ENCODE measurements around the gene SIMC1. TPM values are rescaled to one million over a fixed set of nuclear protein-coding genes. Genes with fewer than 3 reads are reported as not detected.

SIMC1 gene
- total and polyA plus RNA-seq, 2 donors (not counting 1 experiment from before 2014, with no cell fraction given): 4.6 to 7.9 TPM

- Histone ChIP-seq H3K9ac (ENCODE audit: insufficient read depth, low read length) (peak within 1 kb of the TSS; percentile 84), H3K4me3 (replicated peaks in 1 of 4; ENCODE audit: control extremely low read depth in 1 of 4, insufficient read depth in 1 of 4, low read depth in 3 of 4, low read length in 4 of 4) (peak within 1 kb of the TSS; percentile 88 to 99 (median 90)), H3K4me1 (ENCODE audit: control insufficient read depth, extremely low read depth, insufficient read depth, low read length) (peaks cover 4% of the 10 kb centered on the region), H3K27me3 (ENCODE audit: control insufficient read depth, insufficient read depth, low read length) (no peaks in the 10 kb centered on the region), H4K20me1 (ENCODE audit: control insufficient read depth, extremely low read depth, insufficient read depth, low read length) (no peaks in the 10 kb centered on the region), H3K9me3 (ENCODE audit: control insufficient read depth, insufficient read depth, low read depth, low read length) (no peaks in the 10 kb centered on the region), H3K79me2 (ENCODE audit: control insufficient read depth, insufficient read depth, low read length) (peaks cover 30% of the 10 kb centered on the region), H3K4me2 (ENCODE audit: extremely low read depth, insufficient read depth, low read length) (peak within 1 kb of the TSS; percentile 73), H3K27ac (ENCODE audit: insufficient read depth, low read length) (peak within 1 kb of the TSS; percentile 62), H3K36me3 (ENCODE audit: control insufficient read depth, insufficient read depth, low read length) (peaks cover 2% of the 10 kb centered on the region), H2AFZ (ENCODE audit: low read length) (peak within 1 kb of the TSS; percentile 96)
- DNase-seq (ENCODE audit: low read depth in 2 of 2): peak; percentile 90 to 91
- TF ChIP-seq EZH2 (IDR thresholded peaks at IDR 0.05; ENCODE audit: low read length, missing control alignments) (no peak), CTCF (conservative IDR thresholded peaks at IDR 0.05 in 1 of 2, IDR thresholded peaks at IDR 0.05 in 1 of 2; ENCODE audit: low read depth in 1 of 2, low read length in 2 of 2) (peak; percentile 27 to 36)
Measured at GRCh38 chr5:176361437-176362232, 123.4 kb downstream of the SIMC1 start, which contains the start of gene KIAA1191. Gene KIAA1191 (minus strand): TSS chr5:176361764. CDS start chr5:176359508, 2,256 bp downstream.

GRCh38 chr5:176362233-176362490, 123.9 kb downstream of the SIMC1 start:
- Histone ChIP-seq H3K79me2 (ENCODE audit: control insufficient read depth, insufficient read depth, low read length) (peaks cover 28% of the 10 kb centered on the region), H4K20me1 (ENCODE audit: control insufficient read depth, extremely low read depth, insufficient read depth, low read length) (no peaks in the 10 kb centered on the region), H3K27me3 (ENCODE audit: control insufficient read depth, insufficient read depth, low read length) (no peaks in the 10 kb centered on the region), H3K9ac (ENCODE audit: insufficient read depth, low read length) (no peak overlapping the region), H3K27ac (ENCODE audit: insufficient read depth, low read length) (no peak overlapping the region), H3K4me2 (ENCODE audit: extremely low read depth, insufficient read depth, low read length) (peak overlapping the region; percentile 73), H3K4me3 (replicated peaks in 1 of 4; ENCODE audit: control extremely low read depth in 1 of 4, insufficient read depth in 1 of 4, low read depth in 3 of 4, low read length in 4 of 4) (peak overlapping the region; percentile 88 to 99 (median 90)), H3K4me1 (ENCODE audit: control insufficient read depth, extremely low read depth, insufficient read depth, low read length) (peaks cover 4% of the 10 kb centered on the region), H2AFZ (ENCODE audit: low read length) (peak overlapping the region; percentile 96), H3K9me3 (ENCODE audit: control insufficient read depth, insufficient read depth, low read depth, low read length) (no peaks in the 10 kb centered on the region), H3K36me3 (ENCODE audit: control insufficient read depth, insufficient read depth, low read length) (peaks cover 2% of the 10 kb centered on the region)
- TF ChIP-seq CTCF (conservative IDR thresholded peaks at IDR 0.05 in 1 of 2, IDR thresholded peaks at IDR 0.05 in 1 of 2; ENCODE audit: low read depth in 1 of 2, low read length in 2 of 2) (no peak), EZH2 (IDR thresholded peaks at IDR 0.05; ENCODE audit: low read length, missing control alignments) (no peak)
- DNase-seq (ENCODE audit: low read depth in 2 of 2): no peak

- Histone ChIP-seq H3K27me3 (ENCODE audit: control insufficient read depth, insufficient read depth, low read length) (no peaks in the 10 kb centered on the region), H3K27ac (ENCODE audit: insufficient read depth, low read length) (peak overlapping the region; percentile 57), H3K36me3 (ENCODE audit: control insufficient read depth, insufficient read depth, low read length) (no peaks in the 10 kb centered on the region), H3K4me1 (ENCODE audit: control insufficient read depth, extremely low read depth, insufficient read depth, low read length) (peaks cover 2% of the 10 kb centered on the region), H3K9me3 (ENCODE audit: control insufficient read depth, insufficient read depth, low read depth, low read length) (no peaks in the 10 kb centered on the region), H3K4me3 (replicated peaks in 1 of 4; ENCODE audit: control extremely low read depth in 1 of 4, insufficient read depth in 1 of 4, low read depth in 3 of 4, low read length in 4 of 4) (peak overlapping the region; percentile 55 to 74 (median 69)), H3K79me2 (ENCODE audit: control insufficient read depth, insufficient read depth, low read length) (peaks cover 11% of the 10 kb centered on the region), H4K20me1 (ENCODE audit: control insufficient read depth, extremely low read depth, insufficient read depth, low read length) (no peaks in the 10 kb centered on the region), H3K9ac (ENCODE audit: insufficient read depth, low read length) (peak overlapping the region; percentile 82), H2AFZ (ENCODE audit: low read length) (peak overlapping the region; percentile 89), H3K4me2 (ENCODE audit: extremely low read depth, insufficient read depth, low read length) (peak overlapping the region; percentile 44)
- DNase-seq (ENCODE audit: low read depth in 2 of 2): no peak
- TF ChIP-seq CTCF (conservative IDR thresholded peaks at IDR 0.05 in 1 of 2, IDR thresholded peaks at IDR 0.05 in 1 of 2; ENCODE audit: low read depth in 1 of 2, low read length in 2 of 2): no peak
- TF ChIP-seq EZH2 (IDR thresholded peaks at IDR 0.05; ENCODE audit: low read length, missing control alignments): no peak
Measured at GRCh38 chr5:176364765-176365350, 126.6 kb downstream of the SIMC1 start.

Measured in fibroblast of lung (primary cell).